Measurements from ENCODE around the gene CLEC2A.

Gene CLEC2A

GRCh38 chr12:9931245-9931644, 925 bp downstream of the CLEC2A start:
- H3K27me3 ChIP-seq (ENCODE audit: low read length): no peaks in the 10 kb centered on the region
- no peaks in the 10 kb centered on the region for H3K9me2 ChIP-seq (replicated peaks; ENCODE audit: insufficient read depth, low read length)
- no peaks in the 10 kb centered on the region for H3K79me2 ChIP-seq (ENCODE audit: insufficient read depth, low read length)
- no peak overlapping the region for H3K27ac ChIP-seq (ENCODE audit: low read depth, low read length)
- H2AFZ ChIP-seq (ENCODE audit: low read depth, low read length, severe bottlenecking): no peak overlapping the region
- no peak overlapping the region for H3K4me3 ChIP-seq (ENCODE audit: insufficient read depth, low read length, poor library complexity, severe bottlenecking)
- H3K36me3 ChIP-seq (ENCODE audit: low read length): no peaks in the 10 kb centered on the region
- no peaks in the 10 kb centered on the region for H3K9me3 ChIP-seq (ENCODE audit: insufficient read depth, low read length)
- TF ChIP-seq CTCF (IDR thresholded peaks at IDR 0.05; ENCODE audit: insufficient read depth, low read length, poor library complexity, severe bottlenecking): no peak
- no peak for TF ChIP-seq EZH2phosphoT487 (conservative IDR thresholded peaks at IDR 0.05; ENCODE audit: low read length)
- H3F3A ChIP-seq (ENCODE audit: insufficient read depth): no peaks in the 10 kb centered on the region
- H4K20me1 ChIP-seq (ENCODE audit: low read depth, low read length): no peaks in the 10 kb centered on the region
- no peak overlapping the region for H3K9ac ChIP-seq (ENCODE audit: low read length)
- H3K4me2 ChIP-seq (ENCODE audit: low read depth, low read length, poor library complexity, severe bottlenecking): no peak overlapping the region

- no peaks in the 10 kb centered on the region for H3F3A ChIP-seq (ENCODE audit: insufficient read depth)
- H3K36me3 ChIP-seq (ENCODE audit: low read length): no peaks in the 10 kb centered on the region
- no peak for TF ChIP-seq CTCF (IDR thresholded peaks at IDR 0.05; ENCODE audit: insufficient read depth, low read length, poor library complexity, severe bottlenecking)
- no peak for TF ChIP-seq EZH2phosphoT487 (conservative IDR thresholded peaks at IDR 0.05; ENCODE audit: low read length)
- no peaks in the 10 kb centered on the region for H3K9me3 ChIP-seq (ENCODE audit: insufficient read depth, low read length)
- H3K9me2 ChIP-seq (replicated peaks; ENCODE audit: insufficient read depth, low read length): no peaks in the 10 kb centered on the region
- no peaks in the 10 kb centered on the region for H4K20me1 ChIP-seq (ENCODE audit: low read depth, low read length)
- no peak overlapping the region for H3K27ac ChIP-seq (ENCODE audit: low read depth, low read length)
- no peak overlapping the region for H2AFZ ChIP-seq (ENCODE audit: low read depth, low read length, severe bottlenecking)
- H3K9ac ChIP-seq (ENCODE audit: low read length): no peak overlapping the region
- H3K27me3 ChIP-seq (ENCODE audit: low read length): no peaks in the 10 kb centered on the region
- no peak overlapping the region for H3K4me2 ChIP-seq (ENCODE audit: low read depth, low read length, poor library complexity, severe bottlenecking)
- no peak overlapping the region for H3K4me3 ChIP-seq (ENCODE audit: insufficient read depth, low read length, poor library complexity, severe bottlenecking)
- no peaks in the 10 kb centered on the region for H3K79me2 ChIP-seq (ENCODE audit: insufficient read depth, low read length)
These were observed 3.6 kb downstream of the CLEC2A start for GRCh38 chr12:9928607-9929006.

- Histone ChIP-seq H3K9ac (ENCODE audit: low read length) (no peak overlapping the region), H3K4me2 (ENCODE audit: low read depth, low read length, poor library complexity, severe bottlenecking) (no peak overlapping the region), H3K79me2 (ENCODE audit: insufficient read depth, low read length) (no peaks in the 10 kb centered on the region), H3K9me3 (ENCODE audit: insufficient read depth, low read length) (no peaks in the 10 kb centered on the region), H2AFZ (ENCODE audit: low read depth, low read length, severe bottlenecking) (no peak overlapping the region), H3F3A (ENCODE audit: insufficient read depth) (no peaks in the 10 kb centered on the region), H4K20me1 (ENCODE audit: low read depth, low read length) (no peaks in the 10 kb centered on the region), H3K36me3 (ENCODE audit: low read length) (no peaks in the 10 kb centered on the region), H3K4me3 (ENCODE audit: insufficient read depth, low read length, poor library complexity, severe bottlenecking) (no peak overlapping the region), H3K27me3 (ENCODE audit: low read length) (no peaks in the 10 kb centered on the region), H3K9me2 (replicated peaks; ENCODE audit: insufficient read depth, low read length) (no peaks in the 10 kb centered on the region), H3K27ac (ENCODE audit: low read depth, low read length) (no peak overlapping the region)
- TF ChIP-seq EZH2phosphoT487 (conservative IDR thresholded peaks at IDR 0.05; ENCODE audit: low read length) (no peak), CTCF (IDR thresholded peaks at IDR 0.05; ENCODE audit: insufficient read depth, low read length, poor library complexity, severe bottlenecking) (no peak)
These were observed 5.3 kb downstream of the CLEC2A start for GRCh38 chr12:9926876-9927275.
